ENCODE measurements around the gene MDH1B.
A peak's percentile ranks its signal among the peaks of the same experiment; 100 is the strongest.
"Not testable (repeated sequence)": the region's sequence is repeated elsewhere in the genome, so short reads cannot be mapped to it uniquely, and the experiment has no call there.

The MDH1B gene

DNA sequence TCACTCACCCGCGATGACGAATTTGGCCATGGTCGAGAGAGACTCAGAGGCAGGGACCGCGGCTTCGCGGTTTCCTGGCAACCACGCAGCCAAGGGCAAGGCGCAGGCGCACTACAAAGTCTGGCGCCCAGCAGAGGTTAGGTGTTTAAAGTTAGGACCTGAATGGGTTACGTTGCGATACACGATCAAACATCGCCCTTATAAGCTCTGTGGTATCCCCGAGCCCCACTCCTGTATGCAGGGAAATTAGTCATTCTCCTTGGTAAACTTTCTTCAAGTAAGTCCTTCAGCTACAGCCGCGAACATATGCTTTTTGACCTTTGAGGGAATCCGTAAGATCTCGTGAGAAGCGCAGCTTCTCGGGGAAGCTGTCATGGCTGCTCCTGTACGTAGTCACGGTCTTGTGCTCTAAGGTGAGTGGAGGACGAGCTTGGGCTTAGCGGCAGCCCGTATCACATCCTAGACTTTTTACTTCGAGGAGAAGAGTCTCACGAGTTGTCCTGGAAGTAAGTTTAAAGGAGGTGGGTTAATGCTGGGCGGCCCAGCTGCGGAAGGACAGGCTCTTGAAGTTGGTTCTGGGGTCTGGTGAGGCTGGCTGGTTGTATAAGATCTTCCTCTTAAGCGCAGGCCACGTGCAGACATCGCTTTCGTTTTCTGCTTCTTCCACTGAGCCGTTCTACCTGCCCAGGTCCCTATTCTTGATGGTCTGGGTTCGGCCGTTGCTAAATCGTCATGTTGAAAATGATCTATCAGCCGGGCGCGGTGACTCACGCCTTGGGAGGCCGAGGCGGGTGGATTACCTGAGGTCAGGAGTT lies at the start of gene MDH1B, which contains the start of gene FASTKD2:
Gene MDH1B (minus strand): TSS at position 87 of the 815 bp plus-strand sequence. CDS start 57 bp downstream, at position 30.
Gene FASTKD2 (plus strand): TSS at position 365 of the 815 bp plus-strand sequence. CDS start 1,088 bp downstream, outside the sequence.
- peak; percentile 83 for DNase-seq (ENCODE audit: extremely low read depth, low read depth)
- TF ChIP-seq, protein P1, sequence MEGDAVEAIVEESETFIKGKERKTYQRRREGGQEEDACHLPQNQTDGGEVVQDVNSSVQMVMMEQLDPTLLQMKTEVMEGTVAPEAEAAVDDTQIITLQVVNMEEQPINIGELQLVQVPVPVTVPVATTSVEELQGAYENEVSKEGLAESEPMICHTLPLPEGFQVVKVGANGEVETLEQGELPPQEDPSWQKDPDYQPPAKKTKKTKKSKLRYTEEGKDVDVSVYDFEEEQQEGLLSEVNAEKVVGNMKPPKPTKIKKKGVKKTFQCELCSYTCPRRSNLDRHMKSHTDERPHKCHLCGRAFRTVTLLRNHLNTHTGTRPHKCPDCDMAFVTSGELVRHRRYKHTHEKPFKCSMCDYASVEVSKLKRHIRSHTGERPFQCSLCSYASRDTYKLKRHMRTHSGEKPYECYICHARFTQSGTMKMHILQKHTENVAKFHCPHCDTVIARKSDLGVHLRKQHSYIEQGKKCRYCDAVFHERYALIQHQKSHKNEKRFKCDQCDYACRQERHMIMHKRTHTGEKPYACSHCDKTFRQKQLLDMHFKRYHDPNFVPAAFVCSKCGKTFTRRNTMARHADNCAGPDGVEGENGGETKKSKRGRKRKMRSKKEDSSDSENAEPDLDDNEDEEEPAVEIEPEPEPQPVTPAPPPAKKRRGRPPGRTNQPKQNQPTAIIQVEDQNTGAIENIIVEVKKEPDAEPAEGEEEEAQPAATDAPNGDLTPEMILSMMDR (IDR thresholded peaks at IDR 0.05; ENCODE audit: low read depth, low read length): no peak

DNA sequence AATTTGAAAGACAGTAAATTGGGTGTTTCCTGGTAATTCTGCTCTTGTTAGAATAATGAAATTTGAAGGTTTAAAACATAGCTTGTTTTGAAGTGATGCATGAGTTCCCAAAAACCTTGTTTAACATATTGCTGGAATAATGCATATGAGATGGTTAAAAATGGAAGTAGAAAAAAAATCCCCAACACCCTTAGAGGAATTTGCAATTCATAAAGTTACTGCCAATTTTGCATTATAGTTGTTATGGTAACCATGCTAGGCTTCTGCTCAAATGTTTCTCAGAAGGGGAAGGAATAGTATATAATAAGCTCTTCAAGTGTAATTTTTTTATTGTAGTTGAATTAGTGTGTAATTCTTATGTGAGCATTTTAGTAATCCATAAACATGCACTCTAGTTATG lies 49.4 kb upstream of the MDH1B start:
- DNase-seq (ENCODE audit: extremely low read depth, low read depth): no peak
- TF ChIP-seq, protein P1 (IDR thresholded peaks at IDR 0.05; ENCODE audit: low read depth, low read length): no peak

DNA sequence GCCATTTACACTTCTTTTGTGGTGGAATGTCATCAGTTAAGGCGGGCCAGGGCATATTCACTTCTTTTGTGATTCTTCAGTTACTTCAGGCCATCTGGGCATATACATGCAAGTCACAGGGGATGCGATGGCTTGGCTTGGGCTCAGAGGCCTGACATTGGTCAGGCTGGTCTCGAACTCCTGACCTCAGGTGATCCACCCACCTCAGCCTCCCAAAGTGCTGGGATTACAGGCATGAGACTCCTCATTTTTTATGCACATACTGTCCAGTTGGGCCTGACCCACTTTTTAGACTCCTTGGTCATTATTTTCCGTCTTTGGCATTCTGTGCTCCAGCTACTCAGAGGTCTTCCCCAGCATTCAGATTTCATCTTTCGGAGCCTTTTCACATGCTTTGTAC lies 47.3 kb upstream of the MDH1B start:
- DNase-seq (ENCODE audit: extremely low read depth, low read depth): not testable (repeated sequence)

DNA sequence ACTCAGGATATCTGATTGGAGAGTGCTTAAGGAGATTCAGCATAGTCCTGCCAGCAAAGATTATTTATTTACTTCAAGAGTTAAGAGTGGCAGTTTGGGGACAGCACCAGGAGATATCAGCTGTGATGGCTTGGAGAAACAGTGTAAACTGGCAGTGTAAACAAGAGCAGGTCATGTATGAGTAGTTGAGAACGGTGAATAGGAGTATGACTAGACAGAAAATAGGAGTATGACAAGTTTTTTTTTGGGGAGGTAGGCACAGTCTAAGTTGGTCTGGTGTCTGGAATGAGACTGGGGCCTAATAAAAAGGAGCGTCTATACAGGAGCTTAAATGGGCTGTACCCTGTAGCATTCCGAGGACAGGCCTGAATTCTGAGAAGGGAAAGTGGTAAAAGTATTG lies 42.5 kb upstream of the MDH1B start:
- not testable (repeated sequence) for DNase-seq (ENCODE audit: extremely low read depth, low read depth)

DNA sequence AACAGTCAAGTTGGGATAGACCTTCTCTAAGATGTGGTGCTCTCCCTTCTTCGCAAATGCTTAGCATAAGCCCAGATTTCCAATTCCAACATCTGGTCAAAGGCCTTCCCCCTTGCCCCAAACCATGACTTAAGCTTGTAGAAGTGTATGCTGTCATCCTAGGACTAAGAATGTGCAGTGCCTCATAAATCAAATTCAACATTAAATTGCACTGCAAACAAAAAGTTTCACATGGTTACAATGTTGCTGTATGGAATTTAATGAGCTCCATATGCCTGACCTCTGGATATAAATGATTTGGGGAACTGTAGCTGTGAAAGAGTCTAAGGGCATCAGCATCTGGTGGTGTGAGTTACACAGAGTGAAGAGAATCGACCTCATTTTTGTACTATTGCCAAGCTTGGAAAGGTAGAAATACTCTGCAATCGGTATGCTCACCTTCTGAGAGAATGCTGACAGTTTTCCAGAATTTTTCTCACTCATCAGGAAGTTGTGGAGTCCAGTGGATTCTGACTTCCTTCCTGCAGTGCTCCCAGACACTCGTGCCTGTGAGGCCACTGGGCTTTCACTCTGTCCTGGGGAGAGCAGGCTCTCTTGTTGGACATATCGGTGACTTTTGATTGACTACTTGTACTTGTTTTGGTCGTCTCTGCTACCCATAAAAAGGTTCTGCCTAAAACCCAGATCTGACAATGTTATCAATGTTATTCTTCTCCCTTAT lies 40.9 kb upstream of the MDH1B start:
- TF ChIP-seq, protein P1 (IDR thresholded peaks at IDR 0.05; ENCODE audit: low read depth, low read length): no peak
- DNase-seq (ENCODE audit: extremely low read depth, low read depth): peak; percentile 10

DNA sequence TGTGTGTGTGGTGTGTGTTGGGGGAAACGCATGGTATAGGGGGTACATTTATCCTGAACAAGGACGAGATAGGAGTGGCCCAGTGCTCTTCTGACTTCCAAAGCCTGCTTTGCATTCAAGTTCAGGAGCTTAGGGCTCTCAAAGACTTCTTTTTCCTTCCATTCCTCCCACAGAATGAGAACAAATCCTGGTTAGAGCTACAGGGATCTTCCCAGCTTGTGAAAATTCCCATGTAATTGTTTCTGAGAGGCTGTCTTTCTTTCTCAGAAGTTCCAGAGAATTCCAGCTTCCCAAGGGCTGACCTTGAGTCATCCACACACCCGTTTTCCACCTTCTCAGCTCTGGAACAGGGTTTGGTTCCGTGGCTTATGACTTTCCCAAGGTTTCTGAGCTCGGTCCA lies 39.2 kb upstream of the MDH1B start:
- TF ChIP-seq, protein P1 (IDR thresholded peaks at IDR 0.05; ENCODE audit: low read depth, low read length): no peak

DNA sequence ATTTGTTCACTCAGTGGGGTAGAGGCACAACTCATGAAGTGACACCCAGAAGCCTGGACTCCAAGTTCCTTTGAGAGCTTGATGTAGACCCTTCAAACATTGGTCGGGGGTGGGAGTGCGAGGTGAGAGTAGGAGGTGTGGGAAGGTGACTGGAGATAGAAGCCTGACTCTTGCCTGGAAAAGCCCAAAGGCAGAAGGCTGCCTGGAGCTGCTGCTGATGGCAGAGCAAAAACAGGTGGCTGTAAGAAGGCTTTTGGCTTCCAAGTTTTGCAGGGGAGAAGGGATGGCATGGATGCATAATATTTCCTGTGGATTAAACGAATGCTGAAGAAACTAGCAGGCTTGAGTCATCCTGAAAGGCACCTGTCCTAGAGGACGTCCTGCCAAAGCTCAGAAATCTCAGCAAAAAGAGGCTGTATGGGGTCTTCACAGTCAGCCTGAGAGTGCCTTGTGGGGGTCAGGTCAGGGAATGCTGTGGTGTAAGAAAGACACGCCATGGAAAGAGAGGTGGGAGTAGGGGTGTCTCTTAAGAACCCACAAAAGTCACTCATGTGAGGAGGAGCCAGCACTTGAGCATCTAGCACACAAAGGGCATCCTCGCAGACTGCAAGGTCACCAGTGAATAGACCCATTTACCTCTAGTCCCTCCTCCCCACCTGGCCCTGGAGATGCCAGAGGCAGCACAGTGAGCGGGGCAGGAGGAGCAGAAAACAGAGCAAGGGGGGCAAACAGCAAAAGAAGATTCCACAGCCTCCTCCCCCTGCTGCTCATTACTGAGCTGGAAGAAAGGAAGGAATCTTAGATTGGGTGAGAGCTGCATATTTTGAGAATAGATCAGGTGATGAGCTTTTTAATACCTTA lies 37.8 kb upstream of the MDH1B start:
- TF ChIP-seq, protein P1 (IDR thresholded peaks at IDR 0.05; ENCODE audit: low read depth, low read length): no peak
- no peak for DNase-seq (ENCODE audit: extremely low read depth, low read depth)

More for the DNA sequence above, 39.2 kb upstream of the MDH1B start:
- DNase-seq (ENCODE audit: extremely low read depth, low read depth): no peak
